HepG2 (cell line): ENCODE measurements around the gene RABEPK.

Experiments used
- CHD2 ChIP-seq: IDR thresholded peaks from 2 replicates; pipeline ENCODE4 v1.6.1; 2011; ENCODE audit warnings: low read depth, low read length, improper control_type of control experiment
- HMG20B ChIP-seq: conservative IDR thresholded peaks from 2 replicates; pipeline ENCODE4 v1.6.1; 2016; ENCODE audit warnings: missing genetic modification reagents, missing compliant biosample characterization
- MIER3 ChIP-seq: IDR thresholded peaks from 2 replicates; pipeline ENCODE4 v1.6.1; 2016; ENCODE audit warnings: missing compliant biosample characterization, borderline replicate concordance
- TF ChIP-seq, protein P1 (sequence below): IDR thresholded peaks from 2 replicates; pipeline ENCODE4 v1.6.1; 2016

DNA sequence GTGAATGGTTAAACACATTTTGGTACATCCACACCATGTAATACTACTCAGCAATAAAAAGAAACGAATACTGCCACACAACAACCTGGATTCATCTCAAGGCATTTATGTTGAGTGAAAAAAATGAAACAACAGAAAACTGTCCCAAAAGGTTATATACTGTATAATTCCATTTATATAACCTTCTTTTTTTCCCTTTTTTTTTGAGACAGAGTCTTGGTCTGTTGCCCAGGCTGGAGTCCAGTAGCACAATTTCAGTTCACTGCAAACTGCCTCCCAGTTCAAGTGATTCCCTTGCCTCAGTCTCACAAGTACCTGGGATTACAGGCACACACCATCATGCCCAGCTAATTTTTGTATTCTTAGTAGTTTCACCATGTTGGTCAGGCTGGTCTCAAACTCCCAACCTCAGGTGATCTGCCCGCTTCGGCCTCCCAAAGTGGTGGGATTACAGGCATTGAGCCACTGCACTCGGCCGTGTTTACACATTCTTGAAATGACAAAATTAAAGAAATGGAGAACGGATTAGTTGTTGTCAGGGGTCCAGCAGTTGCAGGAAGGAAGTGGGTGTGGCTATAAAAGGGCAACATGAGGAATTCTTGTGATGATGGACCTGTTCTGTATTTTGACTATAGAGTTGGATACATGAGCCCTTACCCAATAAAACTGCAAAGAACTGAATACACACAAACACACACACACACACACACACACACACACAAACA is 28.1 kb upstream of the RABEPK start:
- TF ChIP-seq, protein P1, sequence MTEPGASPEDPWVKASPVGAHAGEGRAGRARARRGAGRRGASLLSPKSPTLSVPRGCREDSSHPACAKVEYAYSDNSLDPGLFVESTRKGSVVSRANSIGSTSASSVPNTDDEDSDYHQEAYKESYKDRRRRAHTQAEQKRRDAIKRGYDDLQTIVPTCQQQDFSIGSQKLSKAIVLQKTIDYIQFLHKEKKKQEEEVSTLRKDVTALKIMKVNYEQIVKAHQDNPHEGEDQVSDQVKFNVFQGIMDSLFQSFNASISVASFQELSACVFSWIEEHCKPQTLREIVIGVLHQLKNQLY (CRISPR knock-in tag) = no peak
- TF ChIP-seq MIER3 (CRISPR knock-in tag) (no peak), HMG20B (CRISPR knock-in tag) (no peak), CHD2 (no peak)
